GM19438 (cell line): ENCODE measurements around the gene CCM2L.

ENCODE experiments used
- ATAC-seq: cut with Tn5 transposase; IDR thresholded peaks from one replicate; pipeline ENCODE4 v1.9.1; 2021; ENCODE audit warnings: low read depth; ENCODE audit not compliant: unreplicated experiment

CCM2L gene

DNA sequence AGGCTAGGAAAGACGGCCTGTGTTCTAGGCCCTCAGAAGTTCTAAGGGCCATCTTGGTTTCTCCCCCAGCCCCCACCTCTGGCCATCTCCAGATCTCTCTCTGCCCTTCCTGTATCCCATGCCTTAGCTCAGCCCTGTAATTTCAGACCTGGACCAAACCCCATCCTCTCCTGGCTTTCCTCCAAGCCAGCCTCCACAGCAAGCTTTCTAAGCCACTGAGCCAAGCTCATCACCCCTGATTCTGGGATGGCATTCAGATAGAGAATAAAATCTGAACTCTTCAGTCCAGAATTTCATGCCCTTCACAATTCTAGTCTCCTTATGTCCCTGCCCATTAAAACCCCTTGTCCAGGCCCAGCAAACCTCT is 18.9 kb upstream of the CCM2L start:
- ATAC-seq = no peak

DNA sequence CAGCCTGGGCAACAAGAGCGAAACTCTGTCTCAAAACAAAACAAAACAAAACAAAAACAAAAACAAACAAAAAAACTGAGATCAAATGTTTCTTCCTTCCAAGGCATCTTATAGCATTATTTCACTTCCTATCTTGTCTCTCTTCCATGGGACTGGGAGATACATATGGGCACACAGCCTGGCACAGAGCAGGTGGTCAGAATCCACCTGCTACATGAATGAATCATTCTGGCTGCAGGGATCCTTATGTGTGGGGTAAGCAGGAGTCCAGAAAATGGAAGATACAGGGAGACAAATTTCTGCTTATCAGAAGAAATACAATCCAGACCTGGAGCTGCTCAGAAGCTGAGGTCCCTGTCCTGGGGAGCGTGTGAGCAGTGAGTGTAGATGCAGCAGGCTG is 18.2 kb upstream of the CCM2L start:
- ATAC-seq = no peak

DNA sequence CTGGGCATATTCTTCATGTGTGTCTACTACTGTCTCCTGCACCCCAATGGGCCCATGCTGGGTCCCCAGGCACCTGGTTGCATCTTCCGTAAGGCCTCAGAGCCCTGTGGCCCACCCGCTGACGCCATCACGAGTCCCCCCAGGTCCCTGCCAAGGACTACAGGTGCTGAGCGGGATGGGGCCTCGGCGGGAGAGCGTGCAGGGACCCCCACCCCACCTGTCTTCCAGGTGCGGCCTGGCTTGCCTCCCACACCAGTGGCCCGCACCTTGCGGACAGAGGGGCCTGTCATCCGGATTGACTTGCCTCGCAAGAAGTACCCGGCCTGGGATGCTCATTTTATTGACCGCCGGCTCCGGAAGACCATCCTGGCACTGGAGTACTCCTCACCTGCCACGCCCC is 13.2 kb upstream of the CCM2L start:
- ATAC-seq = no peak

DNA sequence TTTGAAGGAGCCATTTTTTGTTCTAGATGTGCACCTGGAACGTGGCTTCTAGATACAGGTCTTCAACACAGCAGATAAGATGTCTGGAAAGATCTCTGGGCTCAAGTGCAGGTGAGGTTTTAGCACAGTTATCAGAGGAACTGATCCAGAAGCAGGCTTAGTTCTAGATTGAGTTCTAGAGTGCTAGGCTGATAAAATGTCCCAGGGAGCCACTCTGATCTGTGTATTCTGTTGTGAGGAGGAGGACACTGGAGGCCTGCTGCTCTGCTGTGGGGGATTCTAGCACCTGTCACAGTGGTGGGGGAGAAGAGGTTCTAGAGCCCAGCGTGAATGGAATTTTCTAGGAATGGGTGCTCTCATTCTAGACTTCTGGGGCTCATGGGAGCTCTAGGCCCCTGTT is 12.0 kb upstream of the CCM2L start:
- ATAC-seq = no peak

DNA sequence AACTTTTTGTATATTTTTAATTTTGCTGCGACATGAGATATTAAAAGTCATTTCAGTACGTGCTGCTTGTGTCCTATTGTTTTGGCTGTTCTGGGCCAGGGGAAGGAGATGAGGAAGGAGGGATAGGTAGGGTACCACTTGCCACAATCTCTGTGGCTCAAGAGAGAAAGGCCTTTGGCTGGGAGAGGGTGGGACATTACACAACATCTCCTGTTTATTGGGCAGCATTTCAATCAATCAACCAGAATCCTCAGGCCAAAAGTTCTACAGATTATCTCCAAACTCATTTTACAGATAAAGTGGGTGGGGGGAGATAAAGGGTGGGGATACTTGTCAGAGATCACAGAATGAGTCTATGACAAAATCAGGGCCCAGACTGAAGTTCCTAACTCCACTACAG is 6.9 kb upstream of the CCM2L start:
- no peak for ATAC-seq

- ATAC-seq = no peak
Measured at GRCh38 chr20:32004963-32005362, 5.3 kb upstream of the CCM2L start.

- no peak for ATAC-seq
Measured at GRCh38 chr20:32006053-32006452, 4.2 kb upstream of the CCM2L start.

DNA sequence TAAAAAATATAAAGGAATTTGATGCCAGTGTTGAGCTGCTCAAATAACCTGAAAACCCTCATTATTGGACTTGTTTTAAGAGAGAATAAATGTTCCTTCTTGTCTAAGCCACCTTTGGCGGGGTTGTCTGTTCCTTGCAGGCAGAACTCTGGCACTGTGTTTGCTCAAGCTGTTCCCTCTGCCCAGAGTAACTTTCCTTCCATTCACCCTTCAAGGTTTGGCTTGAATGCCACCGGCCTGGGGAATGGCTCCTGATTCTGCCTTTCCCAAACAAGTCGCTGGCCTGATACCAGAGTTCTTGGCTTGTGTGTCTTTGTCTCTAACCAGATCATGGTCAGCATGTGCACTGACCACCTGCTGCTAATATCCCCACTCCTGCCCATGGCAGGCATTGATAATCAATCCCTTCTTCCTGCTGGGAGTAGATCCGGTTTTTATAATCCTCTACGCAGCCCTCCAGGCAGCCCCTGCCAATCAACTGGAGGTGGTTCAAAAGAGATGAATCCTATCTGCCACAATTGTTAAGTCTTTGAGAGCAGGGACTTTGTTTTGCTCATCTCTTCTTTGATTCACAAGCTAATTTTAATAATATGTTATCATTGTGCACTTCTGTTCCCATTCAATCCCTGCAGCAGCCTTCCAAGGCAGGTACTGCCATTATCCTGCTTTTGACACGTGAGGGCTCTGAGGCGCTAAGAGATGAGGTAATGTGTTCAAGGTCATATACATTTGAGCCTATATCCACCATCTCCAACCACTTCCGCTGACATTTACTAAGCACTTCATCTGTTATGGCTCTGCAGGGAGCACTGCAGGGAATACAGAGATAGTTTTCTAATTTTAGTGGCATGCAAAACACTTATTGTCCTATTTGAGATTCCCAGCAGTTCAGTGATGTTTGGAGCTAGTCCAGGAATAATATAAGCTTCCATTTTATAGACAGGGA is 3.1 kb upstream of the CCM2L start:
- no peak for ATAC-seq

DNA sequence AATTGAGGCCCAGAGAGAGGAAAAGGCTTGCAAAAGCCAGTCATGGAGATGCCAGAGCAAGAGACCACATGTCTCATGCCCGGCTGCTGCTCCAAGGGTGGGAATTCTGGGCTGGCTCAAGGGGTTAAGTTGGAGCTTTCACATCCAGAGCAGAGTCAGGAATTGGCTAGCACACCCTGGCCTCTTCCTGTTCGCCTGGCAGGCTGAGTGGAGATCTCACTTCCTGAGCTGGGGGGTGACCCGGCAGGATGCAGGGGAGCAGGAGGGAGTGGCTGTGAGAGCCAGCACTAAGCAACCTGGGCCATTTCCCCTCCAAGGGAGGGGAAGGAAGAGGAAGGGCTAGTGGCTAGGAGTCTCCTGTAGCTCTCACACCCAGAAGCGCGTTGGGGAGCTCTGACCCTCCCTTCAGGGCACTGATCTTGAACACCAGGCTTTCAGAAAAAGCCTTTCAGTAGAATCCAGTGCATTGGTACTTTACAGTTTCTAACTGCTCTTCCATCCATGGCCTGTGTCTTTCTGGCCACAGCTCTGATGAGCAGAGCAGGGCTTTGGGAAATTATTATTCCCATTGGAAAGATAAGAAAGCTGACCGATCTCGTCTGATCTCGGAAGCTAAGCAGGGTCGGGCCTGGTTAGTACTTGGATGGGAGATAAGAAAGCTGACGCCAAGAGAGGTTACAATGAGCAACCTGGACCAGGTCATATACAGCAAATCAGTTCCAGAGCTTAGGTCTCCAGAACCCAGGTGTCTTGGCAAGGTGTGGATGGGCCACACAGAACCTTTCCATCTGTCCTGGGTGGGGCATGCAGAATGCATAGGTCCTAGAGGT is 2.2 kb upstream of the CCM2L start:
- ATAC-seq = no peak

GRCh38 chr20:32009564-32009963 is 674 bp upstream of the CCM2L start:
- no peak for ATAC-seq

- no peak for ATAC-seq
Measured at GRCh38 chr20:32010666-32011065, 428 bp downstream of the CCM2L start.

- ATAC-seq = no peak
Measured at GRCh38 chr20:32012159-32012688, 2.0 kb downstream of the CCM2L start.

- no peak for ATAC-seq
Measured at GRCh38 chr20:32013326-32013725, 3.1 kb downstream of the CCM2L start.

DNA sequence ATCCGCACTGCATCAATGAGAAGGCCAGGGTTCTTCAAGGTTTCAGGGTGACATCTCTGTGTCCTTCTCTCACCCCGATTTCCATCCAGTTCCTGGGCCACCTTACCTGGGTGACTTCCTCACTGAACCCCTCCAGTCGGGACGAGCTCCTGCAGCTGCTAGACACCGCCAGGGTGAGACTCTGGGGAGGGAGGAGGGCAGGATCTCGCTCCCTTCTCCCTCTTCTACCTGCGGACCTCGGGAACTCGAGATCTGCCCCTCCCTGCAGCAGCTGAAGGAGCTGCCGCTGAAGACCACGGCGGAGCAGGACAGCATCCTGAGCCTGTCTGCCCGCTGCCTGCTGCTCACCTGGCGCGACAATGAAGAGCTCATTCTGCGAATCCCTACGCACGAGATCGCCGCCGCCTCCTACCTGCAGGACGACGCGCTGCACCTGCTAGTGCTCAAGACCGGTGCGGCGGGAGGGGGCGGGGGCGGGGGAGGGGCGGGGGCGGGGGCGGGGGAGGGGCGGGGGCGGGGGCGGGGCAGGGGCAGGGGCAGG is 7.5 kb downstream of the CCM2L start:
- no peak for ATAC-seq

DNA sequence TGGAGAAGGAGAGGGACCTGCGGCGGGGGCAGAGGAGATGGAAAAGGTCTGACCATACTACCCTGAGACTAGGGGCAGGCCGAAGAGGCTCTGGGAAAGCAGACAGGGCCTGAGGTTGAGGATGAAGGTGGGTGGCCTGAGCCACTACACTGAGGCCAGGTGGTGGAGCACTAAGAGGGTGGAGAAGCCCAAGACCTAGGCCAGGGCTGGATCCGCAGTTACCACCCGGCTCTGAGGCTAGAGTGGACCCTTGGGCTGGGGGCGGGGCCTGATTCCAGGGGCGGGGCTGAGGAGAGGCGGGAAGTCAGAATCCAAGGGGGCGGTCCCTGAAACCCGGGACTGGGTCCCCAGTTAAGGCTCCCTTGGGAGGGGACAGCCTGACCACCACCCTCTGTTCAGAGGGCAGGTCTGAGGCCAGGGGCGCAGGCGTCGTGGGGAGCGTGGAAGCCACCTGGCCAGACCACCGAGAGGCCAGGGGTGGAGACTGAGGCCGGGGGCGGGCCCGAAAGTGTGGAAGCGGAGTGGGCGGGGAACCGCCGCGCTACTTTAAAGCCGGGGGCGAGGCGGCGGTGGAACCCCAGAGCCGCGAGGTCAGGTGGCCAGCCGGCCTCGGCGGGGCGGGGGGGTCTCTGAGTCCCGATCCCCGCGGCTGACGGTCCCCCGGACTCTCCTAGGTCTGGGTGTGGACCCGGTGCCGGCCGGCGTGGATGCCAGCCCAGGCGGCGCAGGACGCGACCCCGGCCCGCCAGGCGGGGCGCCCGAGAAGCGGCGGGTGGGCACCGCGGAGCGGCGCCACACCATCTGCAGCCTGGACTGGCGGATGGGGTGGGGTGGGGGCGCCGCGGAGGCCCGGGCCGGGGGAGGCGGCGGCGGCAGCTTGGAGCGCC is 8.3 kb downstream of the CCM2L start:
- ATAC-seq = no peak

DNA sequence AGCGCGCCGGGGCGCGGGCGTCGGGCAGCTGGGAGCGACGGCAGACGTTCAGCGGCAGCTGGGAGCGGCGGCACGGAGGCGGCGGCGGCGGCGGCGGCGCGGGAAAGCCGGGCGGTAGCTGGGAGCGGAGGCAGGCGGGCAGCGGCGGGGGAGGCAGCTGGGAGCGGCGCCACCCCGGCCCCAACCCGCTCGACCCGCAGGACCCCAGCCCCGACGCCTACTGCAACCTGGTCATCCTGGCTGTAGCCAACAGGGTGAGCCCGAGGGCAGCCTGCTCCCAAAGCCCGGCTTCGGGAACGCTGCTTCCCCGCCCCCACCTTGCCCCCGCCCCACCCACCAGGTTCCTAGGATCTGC is 8.9 kb downstream of the CCM2L start:
- no peak for ATAC-seq

- no peak for ATAC-seq
Measured at GRCh38 chr20:32019563-32020463, 9.6 kb downstream of the CCM2L start.

GRCh38 chr20:32021091-32021490 is 10.9 kb downstream of the CCM2L start:
- no peak for ATAC-seq

DNA sequence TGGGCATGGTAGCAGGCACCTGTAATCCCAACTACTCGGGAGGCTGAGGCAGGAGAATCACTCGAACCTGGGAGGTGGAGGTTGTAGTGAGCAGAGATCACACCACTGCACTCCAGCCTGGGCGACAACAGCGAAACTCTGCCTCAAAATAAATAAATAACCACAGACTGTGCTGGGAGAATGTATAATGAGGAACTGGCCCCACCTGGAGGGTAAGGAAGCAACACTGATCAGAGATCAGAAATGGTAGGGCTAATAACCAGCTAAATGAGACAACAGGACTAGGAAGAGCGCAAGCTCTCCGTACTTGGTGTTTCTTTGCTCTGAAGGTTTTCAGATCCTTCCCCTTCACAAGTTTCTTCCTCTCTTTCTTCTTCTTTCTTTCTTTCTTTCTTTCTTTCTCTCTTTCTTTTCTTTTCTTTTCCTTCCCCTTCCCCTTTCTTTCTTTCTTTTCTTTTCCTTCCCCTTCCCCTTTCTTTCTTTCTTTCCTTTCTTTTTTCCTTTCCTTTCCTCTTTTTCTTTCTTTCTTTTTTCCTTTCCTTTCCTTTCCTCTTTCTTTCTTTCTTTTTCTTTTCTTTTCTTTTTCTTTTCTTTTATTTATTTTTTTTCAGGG is 14.6 kb downstream of the CCM2L start:
- ATAC-seq = no peak
